NK-92 (cell line): ENCODE data around the gene PRKCSH.
"Not testable (repeated sequence)": the region's sequence is repeated elsewhere in the genome, so short reads cannot be mapped to it uniquely, and the experiment has no call there.

Source experiments
- DNase-seq: peaks from one replicate; lab custom pipeline; 2025; ENCODE audit not compliant: unreplicated experiment; lab: John Stamatoyannopoulos, UW

The PRKCSH gene

DNA sequence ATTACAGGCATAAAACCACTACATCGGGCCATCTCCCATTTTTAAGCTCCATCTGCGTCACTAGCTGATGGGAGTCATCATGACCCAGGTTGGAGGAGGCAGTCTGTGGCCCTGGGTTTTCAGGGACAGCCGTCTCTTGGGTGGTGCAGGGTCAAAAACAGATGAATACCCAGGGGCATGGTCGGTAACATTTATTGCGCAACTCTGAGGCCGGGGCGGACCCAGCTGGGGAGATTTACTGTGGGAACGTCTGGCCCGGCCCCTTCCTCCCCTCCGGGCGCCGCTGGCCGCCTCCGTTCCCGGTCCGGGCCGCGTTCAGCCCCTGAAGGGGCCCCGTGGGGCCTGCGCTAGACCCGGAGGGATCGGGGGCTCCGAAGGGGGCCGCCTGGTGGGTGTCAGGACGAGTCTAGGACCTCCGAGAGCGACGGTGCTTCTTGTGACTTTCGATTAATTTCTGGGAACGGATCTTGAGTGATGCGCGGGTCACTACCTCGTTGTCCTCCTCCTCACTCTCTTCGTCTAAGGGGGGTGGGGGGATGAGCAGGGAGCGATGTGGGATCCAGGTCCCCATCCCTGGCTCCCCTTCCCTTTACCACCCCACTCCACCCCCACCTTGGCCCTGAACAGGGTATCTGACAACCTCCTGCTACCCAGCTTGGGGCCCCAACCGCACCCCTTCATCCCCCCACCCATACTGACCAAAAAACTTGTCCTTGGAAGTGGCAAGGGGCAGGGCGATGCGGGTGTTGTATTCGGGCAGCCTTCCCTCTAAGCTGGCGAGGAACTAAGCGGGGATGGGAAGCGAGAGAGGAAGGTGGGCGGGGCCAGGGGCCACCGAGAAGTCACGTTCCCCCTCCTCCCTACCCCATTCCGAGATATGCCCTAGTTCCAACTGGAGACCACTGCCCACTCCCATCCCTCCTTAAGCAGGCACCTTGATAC, 14.7 kb upstream of the PRKCSH start:
- no peak for DNase-seq

GRCh38 chr19:11421371-11422098, 13.9 kb upstream of the PRKCSH start:
- no peak for DNase-seq

- no peak for DNase-seq
Measured at GRCh38 chr19:11422163-11423065, 13.0 kb upstream of the PRKCSH start.

GRCh38 chr19:11423164-11423790, 12.2 kb upstream of the PRKCSH start:
- no peak for DNase-seq

DNA sequence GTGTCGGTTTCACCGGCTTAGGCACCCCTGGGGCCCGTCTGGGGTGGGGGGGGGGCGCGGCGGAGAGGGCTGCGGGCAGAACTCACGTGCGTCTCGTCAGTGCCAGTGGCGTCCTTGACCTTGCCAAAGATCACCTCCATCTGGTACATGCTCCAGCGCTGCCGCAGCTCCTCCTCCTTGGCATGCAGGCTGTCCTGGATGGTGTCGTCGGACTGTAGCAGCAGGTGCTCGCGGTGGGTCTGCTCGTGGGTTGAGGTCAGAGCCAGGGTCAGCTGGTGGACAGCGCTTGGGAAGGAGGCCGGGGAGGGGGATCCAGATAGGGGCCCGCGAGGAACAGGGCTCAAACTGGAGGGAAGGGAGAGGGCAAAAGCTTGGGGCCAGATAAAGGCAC, 11.6 kb upstream of the PRKCSH start:
- DNase-seq: no peak

- no peak for DNase-seq
Measured at GRCh38 chr19:11425719-11426457, 9.5 kb upstream of the PRKCSH start.

DNA sequence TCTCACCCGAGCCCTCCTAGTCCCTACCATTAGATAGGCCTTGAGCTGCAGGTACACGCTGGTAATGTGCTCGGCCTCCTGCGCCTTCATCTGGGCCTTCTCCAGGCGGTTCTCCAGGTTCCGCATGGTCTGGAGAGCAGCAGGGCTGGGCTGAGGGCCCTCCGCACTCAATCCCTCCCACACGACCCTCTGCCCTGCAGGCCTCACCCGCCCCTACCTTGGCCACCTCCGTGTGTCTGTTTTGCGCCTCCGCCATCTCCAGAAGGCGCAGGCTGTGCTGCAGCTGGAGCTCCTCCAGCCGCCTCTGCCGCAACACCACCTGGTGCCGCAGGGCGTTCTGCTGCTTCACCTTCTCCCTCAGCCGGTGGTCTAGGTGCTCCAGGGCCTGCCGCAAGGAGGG, 8.8 kb upstream of the PRKCSH start:
- no peak for DNase-seq

- not testable (repeated sequence) for DNase-seq
Measured at GRCh38 chr19:11433526-11433925, 1.9 kb upstream of the PRKCSH start.

- no peak for DNase-seq
Measured at GRCh38 chr19:11434703-11435056, 755 bp upstream of the PRKCSH start.

GRCh38 chr19:11435833-11436313, 438 bp downstream of the PRKCSH start:
- DNase-seq: no peak

- DNase-seq: no peak
Measured at GRCh38 chr19:11437955-11438354, 2.5 kb downstream of the PRKCSH start.

DNA sequence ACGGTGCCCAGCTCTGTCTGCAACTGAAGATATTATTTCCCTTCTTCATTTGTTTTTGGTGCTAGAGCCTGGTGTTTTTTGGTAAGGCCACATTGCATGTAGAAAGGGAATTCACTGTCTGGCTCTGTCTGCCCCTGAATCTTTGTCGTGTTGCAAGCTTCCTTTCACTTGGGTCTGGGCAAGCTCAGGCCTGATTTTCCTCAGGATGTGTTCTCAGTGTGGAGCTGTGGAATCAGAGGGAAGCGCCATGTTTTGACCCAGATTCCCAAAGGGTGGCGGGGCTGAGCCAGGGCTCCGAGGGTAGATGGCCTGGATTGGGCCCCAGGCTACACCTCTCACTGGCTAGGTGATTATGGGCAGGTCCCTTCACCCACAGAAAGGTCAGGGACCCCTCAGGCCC, 8.6 kb downstream of the PRKCSH start:
- DNase-seq: no peak

DNA sequence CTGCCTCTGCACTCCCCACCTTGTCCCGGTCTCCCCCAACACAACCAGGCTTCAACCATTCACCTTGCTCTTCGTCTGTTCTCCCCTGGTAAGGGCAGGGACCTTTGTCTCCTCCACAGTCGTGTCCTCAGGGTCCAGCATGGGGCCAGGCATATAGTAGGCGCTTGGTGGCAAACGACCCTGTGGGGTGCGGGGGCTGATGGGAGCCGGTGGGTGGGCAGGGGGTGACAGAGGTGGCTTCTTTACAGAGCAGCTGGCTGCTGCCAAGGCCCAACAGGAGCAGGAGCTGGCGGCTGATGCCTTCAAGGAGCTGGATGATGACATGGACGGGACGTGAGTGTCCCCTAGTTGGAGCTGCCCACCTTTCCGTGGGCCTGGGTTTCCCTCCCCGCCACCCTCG, 9.7 kb downstream of the PRKCSH start:
- DNase-seq: no peak

- DNase-seq: no peak
Measured at GRCh38 chr19:11446271-11446651, 10.8 kb downstream of the PRKCSH start.

DNA sequence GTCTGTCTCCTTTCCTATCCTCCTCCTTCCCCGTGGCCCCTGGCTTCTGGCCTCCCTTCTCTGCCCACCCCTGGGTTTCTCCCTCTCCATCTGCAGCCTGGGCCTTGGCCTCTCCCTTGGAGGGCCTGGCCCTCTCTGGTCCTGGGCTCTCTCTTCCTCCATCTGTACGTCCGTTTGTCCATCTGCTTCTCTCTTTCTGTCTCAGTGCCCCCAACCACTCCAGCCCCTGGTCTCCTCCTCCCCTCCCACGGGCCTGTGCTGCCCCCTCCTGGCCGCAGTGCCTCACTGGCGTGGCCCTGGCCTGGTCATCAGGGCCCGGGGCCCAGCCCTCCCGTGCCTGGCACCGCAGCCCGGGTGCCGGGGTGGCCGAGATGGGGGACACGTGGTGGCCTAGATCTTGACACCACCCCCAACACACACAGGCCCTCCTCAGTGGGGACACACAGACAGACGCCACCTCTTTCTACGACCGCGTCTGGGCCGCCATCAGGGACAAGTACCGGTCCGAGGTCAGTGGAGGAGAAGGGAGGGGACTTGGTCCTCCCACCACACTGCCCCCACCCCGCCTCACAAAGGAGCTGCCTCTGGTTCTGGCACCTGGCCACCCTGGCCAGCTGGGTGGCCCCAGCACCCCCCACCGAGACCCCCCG, 11.3 kb downstream of the PRKCSH start:
- DNase-seq: no peak

- no peak for DNase-seq
Measured at GRCh38 chr19:11447347-11448262, 12.2 kb downstream of the PRKCSH start.

DNA sequence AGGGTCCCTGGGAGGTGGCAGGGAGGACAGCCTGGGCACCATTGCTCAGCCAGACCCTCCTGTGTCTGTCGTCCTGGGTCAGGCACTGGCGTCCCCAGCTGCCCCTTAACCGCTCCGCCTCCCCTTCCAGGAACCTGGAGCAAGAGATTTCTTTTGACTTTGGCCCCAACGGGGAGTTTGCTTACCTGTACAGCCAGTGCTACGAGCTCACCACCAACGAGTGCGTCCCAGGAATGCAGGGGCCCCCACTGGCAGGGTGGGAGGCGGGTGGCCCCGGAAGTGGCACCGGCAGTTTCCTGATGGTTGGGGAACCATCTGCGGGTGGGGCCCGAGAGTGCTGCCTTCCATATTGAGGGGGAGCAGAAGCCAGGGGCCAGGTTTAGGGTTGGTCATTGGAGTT, 13.0 kb downstream of the PRKCSH start:
- DNase-seq: no peak

GRCh38 chr19:11448923-11449554, 13.6 kb downstream of the PRKCSH start:
- no peak for DNase-seq
